Measurements from ENCODE around the gene KIF6.

The KIF6 gene

DNA sequence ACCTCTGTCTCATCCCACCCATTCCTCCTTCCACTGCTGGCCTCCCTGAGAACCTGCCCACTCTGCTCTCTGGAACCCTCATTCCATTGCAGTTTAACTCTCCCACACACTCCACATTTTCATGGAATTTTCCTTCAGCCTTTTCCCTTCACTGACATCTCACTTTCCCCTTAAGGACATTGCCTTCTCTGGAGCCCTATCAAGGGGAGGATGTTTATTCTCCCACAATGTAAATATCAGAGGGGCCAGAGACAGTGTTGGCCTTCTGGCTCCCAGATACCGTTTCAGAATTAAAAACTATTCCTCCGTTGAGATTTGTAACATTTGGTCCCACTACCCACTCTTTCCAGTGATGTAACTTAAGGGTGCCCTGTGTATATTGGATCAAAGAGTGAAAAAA is 203.2 kb downstream of the KIF6 start:
- POLR2A ChIA-PET, result no interaction called here
- TF ChIP-seq, protein P1, sequence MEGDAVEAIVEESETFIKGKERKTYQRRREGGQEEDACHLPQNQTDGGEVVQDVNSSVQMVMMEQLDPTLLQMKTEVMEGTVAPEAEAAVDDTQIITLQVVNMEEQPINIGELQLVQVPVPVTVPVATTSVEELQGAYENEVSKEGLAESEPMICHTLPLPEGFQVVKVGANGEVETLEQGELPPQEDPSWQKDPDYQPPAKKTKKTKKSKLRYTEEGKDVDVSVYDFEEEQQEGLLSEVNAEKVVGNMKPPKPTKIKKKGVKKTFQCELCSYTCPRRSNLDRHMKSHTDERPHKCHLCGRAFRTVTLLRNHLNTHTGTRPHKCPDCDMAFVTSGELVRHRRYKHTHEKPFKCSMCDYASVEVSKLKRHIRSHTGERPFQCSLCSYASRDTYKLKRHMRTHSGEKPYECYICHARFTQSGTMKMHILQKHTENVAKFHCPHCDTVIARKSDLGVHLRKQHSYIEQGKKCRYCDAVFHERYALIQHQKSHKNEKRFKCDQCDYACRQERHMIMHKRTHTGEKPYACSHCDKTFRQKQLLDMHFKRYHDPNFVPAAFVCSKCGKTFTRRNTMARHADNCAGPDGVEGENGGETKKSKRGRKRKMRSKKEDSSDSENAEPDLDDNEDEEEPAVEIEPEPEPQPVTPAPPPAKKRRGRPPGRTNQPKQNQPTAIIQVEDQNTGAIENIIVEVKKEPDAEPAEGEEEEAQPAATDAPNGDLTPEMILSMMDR (IDR thresholded peaks at IDR 0.05; ENCODE audit: control extremely low read depth, extremely low read depth, low read depth, missing control alignments), result no peak
- DNase-seq (ENCODE audit: extremely low spot score), result no peak
- CTCF ChIA-PET, result interaction anchor here (1.7 kb wide), 1 partner anchor 13 kb away, joined by 5 read pairs; no protein-coding TSS in a partner anchor

DNA sequence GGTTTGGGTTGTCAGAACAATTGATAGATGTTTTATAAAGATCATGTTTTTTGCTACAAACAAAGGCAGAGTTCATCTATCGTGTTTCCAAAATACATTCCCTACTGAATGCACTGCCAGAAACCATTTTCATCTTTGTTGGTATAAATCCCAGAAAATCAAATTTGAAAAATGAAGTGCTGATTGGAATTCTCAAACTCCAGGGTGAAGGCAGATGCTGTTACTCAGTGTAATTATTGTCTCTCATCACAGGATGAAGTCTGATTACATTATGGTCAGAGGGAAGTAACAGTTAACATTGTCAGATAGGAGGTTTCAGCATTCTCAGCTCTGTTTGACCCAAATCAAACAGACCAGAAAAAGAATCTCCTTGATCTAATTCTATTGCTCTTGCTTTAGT is 204.3 kb downstream of the KIF6 start:
- POLR2A ChIA-PET, result no interaction called here
- no peak for DNase-seq (ENCODE audit: extremely low spot score)
- TF ChIP-seq, protein P1 (IDR thresholded peaks at IDR 0.05; ENCODE audit: control extremely low read depth, extremely low read depth, low read depth, missing control alignments), result no peak
- CTCF ChIA-PET, result no interaction called here

DNA sequence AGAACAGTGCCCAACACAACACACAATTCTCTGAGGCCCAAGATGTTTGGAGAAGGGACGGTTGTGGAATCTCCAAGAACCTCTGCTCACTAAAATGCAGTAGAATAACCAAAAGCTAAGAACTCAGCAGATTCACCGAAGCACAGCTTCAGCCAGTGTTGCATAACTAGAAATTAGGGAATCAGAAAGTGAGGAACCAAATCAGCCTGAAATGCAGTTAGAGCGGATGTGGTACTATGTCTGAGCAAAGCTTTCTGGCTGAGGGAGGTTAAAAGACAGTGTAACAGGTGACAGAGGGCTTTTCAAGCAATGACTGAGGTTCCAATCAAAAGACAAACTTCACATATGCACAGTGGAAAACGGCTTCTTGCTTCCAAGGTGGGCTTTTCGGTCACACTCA is 204.8 kb downstream of the KIF6 start:
- ChIA-PET POLR2A (no interaction called here), CTCF (no interaction called here)
- TF ChIP-seq, protein P1 (IDR thresholded peaks at IDR 0.05; ENCODE audit: control extremely low read depth, extremely low read depth, low read depth, missing control alignments), result no peak
- no peak for DNase-seq (ENCODE audit: extremely low spot score)

DNA sequence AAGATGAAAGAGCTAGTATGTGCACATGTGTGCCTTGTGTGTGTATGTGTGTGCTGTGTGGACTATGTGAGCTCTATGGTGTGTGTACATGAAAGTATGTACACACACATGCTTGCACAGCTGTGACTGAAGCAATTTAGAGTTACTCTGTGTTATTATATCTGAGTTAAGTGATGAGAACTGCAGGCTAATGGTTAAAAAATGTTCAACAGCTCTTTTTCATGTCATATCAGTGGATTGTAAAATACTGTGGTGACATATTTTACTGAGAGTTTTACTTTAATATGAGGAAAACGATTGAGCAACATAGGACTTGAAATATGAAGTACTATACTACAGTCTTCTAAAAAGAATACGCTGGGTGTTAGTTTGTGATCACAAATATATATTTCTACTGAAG is 207.0 kb downstream of the KIF6 start:
- DNase-seq (ENCODE audit: extremely low spot score), result no peak
- TF ChIP-seq, protein P1 (IDR thresholded peaks at IDR 0.05; ENCODE audit: control extremely low read depth, extremely low read depth, low read depth, missing control alignments), result no peak
- CTCF ChIA-PET, result interaction anchor here (0.8 to 1.0 kb wide), 2 partner anchors 9 to 13 kb away, joined by 3 read pairs; no protein-coding TSS in a partner anchor
- POLR2A ChIA-PET, result no interaction called here

DNA sequence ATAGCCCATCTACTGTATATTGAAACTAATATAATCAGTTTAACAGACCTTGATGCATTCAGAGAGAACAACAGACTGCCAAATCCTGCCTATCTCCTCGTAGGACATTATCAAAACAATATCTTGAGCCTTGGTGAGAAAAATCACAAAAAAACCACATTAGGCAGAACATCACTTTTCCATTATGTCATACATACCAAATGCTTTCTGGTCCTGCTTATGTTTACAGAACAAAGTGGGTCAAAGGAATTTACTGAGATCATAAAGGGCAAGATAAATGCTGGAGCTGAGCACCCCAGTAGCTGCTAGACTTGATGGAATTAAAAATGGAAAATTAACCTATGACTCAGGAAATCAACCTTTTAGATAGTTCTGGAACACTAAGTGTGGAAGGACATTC is 207.5 kb downstream of the KIF6 start:
- ChIA-PET CTCF (interaction anchor here (0.8 kb wide), 1 partner anchor 12 kb away, joined by 3 read pairs; no protein-coding TSS in a partner anchor), POLR2A (no interaction called here)
- TF ChIP-seq, protein P1 (IDR thresholded peaks at IDR 0.05; ENCODE audit: control extremely low read depth, extremely low read depth, low read depth, missing control alignments), result no peak
- DNase-seq (ENCODE audit: extremely low spot score), result no peak

DNA sequence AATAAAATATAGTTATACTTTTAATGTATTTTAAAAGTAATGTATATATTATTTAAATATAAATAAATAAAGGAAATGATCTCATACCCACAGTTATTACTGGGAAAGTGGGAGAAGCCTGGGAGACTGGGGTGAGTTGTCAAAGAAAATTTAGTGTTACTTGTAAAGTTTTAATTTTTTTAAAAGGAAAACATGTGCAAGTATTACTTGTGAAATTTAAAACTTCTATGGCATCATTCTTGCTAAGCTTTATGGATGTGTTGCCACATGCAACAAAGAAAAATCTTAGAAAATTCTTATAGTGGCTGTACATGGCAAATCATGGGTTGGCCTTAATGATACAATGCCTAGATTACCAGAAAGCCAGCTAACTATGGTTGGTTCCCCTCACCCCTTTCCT is 208.7 kb downstream of the KIF6 start:
- ChIA-PET POLR2A (interaction anchor here (0.5 kb wide), 1 partner anchor 1234 kb away, joined by 3 read pairs; no protein-coding TSS in a partner anchor), CTCF (no interaction called here)
- TF ChIP-seq, protein P1 (IDR thresholded peaks at IDR 0.05; ENCODE audit: control extremely low read depth, extremely low read depth, low read depth, missing control alignments), result no peak
- DNase-seq (ENCODE audit: extremely low spot score), result no peak

DNA sequence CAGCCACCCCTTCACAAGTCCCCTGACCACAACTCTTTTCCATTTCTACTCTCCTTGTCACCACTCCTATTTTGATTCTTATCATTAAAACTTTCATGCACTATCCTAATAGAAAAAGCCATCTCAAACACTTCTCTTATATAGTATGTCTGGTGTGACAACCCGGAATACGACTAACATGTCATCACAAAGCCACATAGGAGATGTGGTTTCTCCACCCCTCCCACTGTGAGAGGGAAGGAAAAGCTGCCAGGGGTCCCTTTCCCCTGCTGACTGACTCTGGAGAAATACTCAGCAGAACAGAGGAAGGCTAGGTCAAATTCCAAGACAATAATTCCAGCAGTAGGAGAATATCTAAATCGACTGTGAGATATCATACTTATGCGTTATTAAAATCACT is 209.7 kb downstream of the KIF6 start:
- no peak for DNase-seq (ENCODE audit: extremely low spot score)
- TF ChIP-seq, protein P1 (IDR thresholded peaks at IDR 0.05; ENCODE audit: control extremely low read depth, extremely low read depth, low read depth, missing control alignments), result no peak
- ChIA-PET CTCF (no interaction called here), POLR2A (no interaction called here)
